GM12874 (cell line): ENCODE results near the gene CD180.

Experiments used
- CTCF ChIP-seq: IDR thresholded peaks from 2 replicates; pipeline ENCODE4 v1.5.1; 2011; ENCODE audit warnings: low read depth, mild to moderate bottlenecking, control low read depth, low read length, moderate library complexity; ENCODE audit not compliant: insufficient read depth

CD180 gene

GRCh38 chr5:67196537-67197059 lies at the start of gene CD180:
Gene CD180 (minus strand): TSS chr5:67196799. CDS start chr5:67196641, 158 bp downstream.
- TF ChIP-seq CTCF, result no peak

- TF ChIP-seq CTCF, result no peak
These were observed 49.5 kb upstream of the CD180 start for GRCh38 chr5:67246108-67246507.

- TF ChIP-seq CTCF, result no peak
These were observed 48.8 kb upstream of the CD180 start for GRCh38 chr5:67245259-67245846.

GRCh38 chr5:67244345-67244793 lies 47.8 kb upstream of the CD180 start:
- TF ChIP-seq CTCF, result no peak

GRCh38 chr5:67243944-67244343 lies 47.3 kb upstream of the CD180 start:
- no peak for TF ChIP-seq CTCF

GRCh38 chr5:67243349-67243748 lies 46.8 kb upstream of the CD180 start:
- no peak for TF ChIP-seq CTCF

GRCh38 chr5:67241326-67241725 lies 44.7 kb upstream of the CD180 start:
- TF ChIP-seq CTCF, result no peak
